NCI-H2227 (cell line): ENCODE data around the gene TLE4.

Experiments
- DNase-seq: peaks from one replicate; lab custom pipeline; 2025; ENCODE audit not compliant: unreplicated experiment; lab: John Stamatoyannopoulos, UW

TLE4 gene

GRCh38 chr9:79765466-79765865, 193.7 kb downstream of the TLE4 start:
- DNase-seq: no peak

- no peak for DNase-seq
Measured at GRCh38 chr9:79766091-79766490, 194.3 kb downstream of the TLE4 start.

DNA sequence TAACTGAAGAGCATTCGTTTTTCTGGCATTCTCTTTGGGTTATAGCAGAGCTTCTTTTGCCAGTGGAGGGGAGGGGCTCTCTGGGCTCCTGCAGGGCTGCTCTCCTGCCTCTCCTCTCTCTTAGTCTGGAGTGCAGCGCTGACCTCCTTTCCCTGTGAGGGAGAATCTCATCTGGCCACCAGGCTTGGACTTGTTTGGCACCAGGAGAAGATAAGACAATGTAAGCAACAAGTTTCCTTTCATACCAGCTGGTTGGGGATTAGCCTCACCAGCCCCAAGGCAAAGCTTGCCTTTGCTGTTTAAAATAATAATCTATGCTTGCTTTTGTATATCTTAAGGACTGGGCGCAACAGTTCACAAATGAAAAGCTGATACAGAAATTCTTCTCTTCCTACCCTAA, 196.4 kb downstream of the TLE4 start:
- no peak for DNase-seq

DNA sequence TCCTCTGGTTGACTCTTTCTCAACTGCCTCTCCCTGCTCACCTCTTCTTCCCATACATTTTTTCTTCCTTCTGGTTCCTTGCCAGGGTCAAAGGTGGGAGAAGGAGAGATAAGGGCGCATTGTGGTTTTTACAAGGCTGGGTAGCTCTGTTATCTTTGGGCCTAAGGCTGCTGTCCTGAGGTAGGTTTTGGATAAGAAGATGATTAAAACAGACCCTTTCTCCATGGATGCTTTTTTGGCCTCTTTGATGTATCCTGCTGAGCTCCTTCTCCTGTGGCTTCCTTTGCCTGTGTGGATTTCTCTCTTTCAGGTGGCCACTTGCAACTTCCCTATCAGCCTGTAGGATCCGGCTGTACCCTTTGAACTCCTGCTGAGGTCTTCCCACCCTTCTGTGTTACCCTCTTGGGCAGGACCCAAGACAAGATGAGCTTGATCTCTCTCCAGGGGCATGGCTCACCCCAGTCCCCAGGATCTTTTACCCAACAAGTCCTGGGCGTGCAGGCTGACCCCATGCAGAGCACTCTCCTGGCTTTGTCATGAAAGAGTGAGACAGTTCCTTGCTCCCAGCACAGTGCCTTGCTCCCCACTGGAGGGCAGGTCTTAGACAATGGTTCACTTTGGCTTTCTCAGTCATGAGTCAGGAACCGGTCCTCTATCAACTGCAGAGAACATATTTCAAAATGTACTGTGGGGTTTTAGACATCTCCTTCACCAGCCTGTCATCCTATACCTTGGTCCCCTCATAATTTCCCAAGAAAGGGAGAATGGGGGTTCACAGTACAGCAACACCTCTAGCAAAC, 197.9 kb downstream of the TLE4 start:
- no peak for DNase-seq

DNA sequence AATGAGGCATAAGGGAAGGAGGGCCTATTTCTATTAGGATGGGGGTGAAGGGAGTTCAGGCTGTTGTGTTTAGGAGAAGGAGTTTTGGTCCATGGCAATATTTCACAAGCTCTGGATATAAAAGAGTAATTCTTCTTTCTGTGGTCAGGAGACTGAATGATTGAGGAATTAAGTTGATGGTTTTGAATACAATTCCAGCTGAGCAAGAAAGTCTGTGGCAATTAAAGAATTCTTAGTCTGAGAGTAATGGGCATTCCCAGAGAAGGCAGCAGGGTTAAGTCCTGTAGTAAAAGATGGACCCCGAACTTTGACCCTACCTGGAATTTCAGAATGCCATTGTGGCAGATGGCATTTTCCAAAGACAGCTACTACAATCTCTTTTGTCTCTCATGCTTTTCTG, 202.6 kb downstream of the TLE4 start:
- DNase-seq: no peak
